IgD-negative memory B cell (primary cell): Measurements from ENCODE around the gene TPM1. TPM values are rescaled to one million over a fixed set of nuclear protein-coding genes. Genes with fewer than 3 reads are reported as not detected.

Experiments used
- H3K27ac Mint-ChIP-seq, 3 donors: one replicate each; pipeline ENCODE4 v1.8.0; 2020 to 2022; ENCODE audit warnings: mild to moderate bottlenecking in 3 of 3, mixed read lengths in 3 of 3, moderate library complexity in 1 of 3
- H3K27me3 Mint-ChIP-seq: one replicate; pipeline ENCODE4 v1.8.0; 2021; ENCODE audit warnings: mixed read lengths
- H3K36me3 Mint-ChIP-seq: one replicate; pipeline ENCODE4 v1.8.0; 2020; ENCODE audit warnings: mild to moderate bottlenecking, mixed read lengths
- H3K4me1 Mint-ChIP-seq, 3 donors: one replicate each; pipeline ENCODE4 v1.8.0; 2020 to 2022; ENCODE audit warnings: mixed read lengths in 3 of 3, mild to moderate bottlenecking in 1 of 3
- H3K4me3 Mint-ChIP-seq, 4 donors: one replicate each; pipeline ENCODE4 v1.8.0; 2020 to 2022; ENCODE audit warnings: mild to moderate bottlenecking in 4 of 4, mixed read lengths in 4 of 4, moderate library complexity in 3 of 4
- H3K9me3 Mint-ChIP-seq, 3 donors: one replicate each; pipeline ENCODE4 v1.8.0; 2020 to 2021; ENCODE audit warnings: mixed read lengths in 3 of 3, mild to moderate bottlenecking in 1 of 3
- polyA plus RNA-seq: library from polyadenylated mRNA; unstranded; fragments of 300-500 nt; fragmentation: Illumina TruSeq; gene quantifications from one replicate; pipeline ENCODE4 v1.2.3, GENCODE V29; 2021

The TPM1 gene
- polyA plus RNA-seq, 1 donor from 2014 or later = 5.4 TPM

- Mint-ChIP-seq H3K9me3 (no peaks in the 10 kb centered on the region), H3K36me3 (peaks cover 20% of the 10 kb centered on the region), H3K27ac (no peak overlapping the region), H3K4me3 (no peak overlapping the region), H3K27me3 (peaks cover 2% of the 10 kb centered on the region), H3K4me1 (peaks cover 0 to 5% (median 2%) of the 10 kb centered on the region in 3 donors)
These were observed 23.7 kb downstream of the TPM1 start for GRCh38 chr15:63066272-63066671.

DNA sequence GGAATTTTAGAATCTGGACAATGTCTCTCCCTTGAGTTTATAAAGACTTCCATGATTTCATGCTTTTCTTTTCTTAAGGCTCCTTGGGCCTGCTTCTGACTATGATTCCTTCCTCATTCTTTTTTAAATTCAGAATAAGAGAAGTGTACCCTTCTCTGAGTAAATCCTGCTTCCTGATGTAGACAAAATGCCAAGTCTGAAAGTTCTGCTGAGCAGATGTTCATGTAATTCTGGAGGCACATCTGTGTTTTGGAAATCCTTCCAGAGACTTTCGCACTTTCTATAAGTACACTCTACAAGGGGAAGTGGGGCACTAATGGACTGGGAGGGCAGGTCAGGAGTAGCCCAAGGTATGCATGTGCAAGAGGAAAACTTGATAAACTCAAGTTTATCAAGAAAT lies 24.8 kb downstream of the TPM1 start:
- Mint-ChIP-seq H3K4me3 (no peak overlapping the region), H3K36me3 (peaks cover 15% of the 10 kb centered on the region), H3K9me3 (no peaks in the 10 kb centered on the region), H3K27ac (no peak overlapping the region), H3K27me3 (peaks cover 2% of the 10 kb centered on the region), H3K4me1 (peaks cover 0 to 5% (median 2%) of the 10 kb centered on the region in 3 donors)

DNA sequence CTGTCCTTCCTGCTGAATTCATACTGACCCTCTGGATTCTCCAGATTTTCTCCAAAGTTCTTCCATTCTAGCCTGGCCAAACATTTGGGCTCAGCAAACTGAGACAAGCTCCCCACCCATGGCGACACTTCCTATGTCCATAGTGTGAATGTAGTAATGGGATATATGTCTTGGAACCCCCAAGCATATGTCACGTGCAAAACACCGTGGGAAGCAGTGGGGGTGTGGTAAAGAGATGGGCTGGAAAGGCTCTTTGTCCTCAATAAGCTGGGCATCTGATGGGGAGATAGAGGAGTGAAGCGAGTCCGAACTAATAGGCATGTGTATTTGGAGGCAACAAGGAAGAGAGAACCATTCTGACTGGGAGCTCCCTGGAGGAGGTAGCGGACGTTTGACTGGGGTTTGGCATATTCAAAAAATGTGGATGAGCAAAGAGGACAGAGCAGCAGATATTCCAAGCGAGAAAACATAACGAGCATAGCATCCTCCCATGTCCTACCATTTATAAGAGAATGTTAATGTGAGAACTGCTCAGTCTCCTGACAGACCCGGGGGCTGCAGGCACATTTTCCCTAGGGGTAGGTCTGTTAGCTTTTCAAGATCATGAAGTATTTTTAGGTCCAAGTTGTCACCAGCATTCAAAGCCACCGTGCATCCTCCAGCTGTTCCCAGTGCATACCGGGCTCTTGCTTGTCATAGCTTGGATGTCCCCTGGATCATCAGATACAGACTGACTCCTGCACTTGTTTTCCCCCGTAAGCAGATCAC lies 25.6 kb downstream of the TPM1 start:
- H3K27ac Mint-ChIP-seq = no peak overlapping the region

DNA sequence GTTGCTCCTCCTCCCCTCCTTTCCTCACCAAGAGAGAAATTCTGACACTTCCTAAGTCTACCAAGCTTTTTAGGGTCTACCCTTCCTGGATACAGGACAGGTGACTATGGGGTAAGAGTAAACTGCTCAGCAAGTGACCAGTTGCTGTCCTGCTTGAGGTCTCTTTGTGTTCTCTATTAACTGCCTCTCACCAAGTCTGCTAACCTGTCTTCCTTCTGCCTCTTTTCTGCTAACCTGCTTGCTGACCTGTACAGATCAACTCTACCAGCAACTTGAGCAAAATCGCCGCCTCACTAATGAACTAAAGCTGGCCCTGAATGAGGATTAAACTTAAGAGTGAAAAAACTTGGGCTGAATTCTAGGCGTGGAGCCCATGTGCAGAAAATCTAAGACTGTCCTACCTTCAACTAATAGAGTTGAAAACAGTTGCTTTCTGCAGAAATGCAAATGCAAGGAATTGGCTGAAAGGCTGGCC lies 27.1 kb downstream of the TPM1 start:
- H3K4me3 Mint-ChIP-seq = no peak overlapping the region
- H3K9me3 Mint-ChIP-seq = no peaks in the 10 kb centered on the region
- H3K27me3 Mint-ChIP-seq = peaks cover 2% of the 10 kb centered on the region
- H3K4me1 Mint-ChIP-seq = peaks cover 0 to 4% (median 2%) of the 10 kb centered on the region in 3 donors
- H3K27ac Mint-ChIP-seq = peak overlapping the region in 1 of 3 donors; percentile 64
- H3K36me3 Mint-ChIP-seq = peaks cover 11% of the 10 kb centered on the region

More for the DNA sequence above, 25.6 kb downstream of the TPM1 start:
- H3K4me3 Mint-ChIP-seq = no peak overlapping the region
- H3K27me3 Mint-ChIP-seq = peaks cover 2% of the 10 kb centered on the region
- peaks cover 15% of the 10 kb centered on the region for H3K36me3 Mint-ChIP-seq
- no peaks in the 10 kb centered on the region for H3K9me3 Mint-ChIP-seq
- H3K4me1 Mint-ChIP-seq = peaks cover 0 to 4% (median 2%) of the 10 kb centered on the region in 3 donors

- no peak overlapping the region for H3K4me3 Mint-ChIP-seq
These were observed 28.2 kb downstream of the TPM1 start for GRCh38 chr15:63070681-63071129.

GRCh38 chr15:63071288-63071909 lies 28.9 kb downstream of the TPM1 start:
- Mint-ChIP-seq H3K4me3 (no peak overlapping the region), H3K27ac (no peak overlapping the region), H3K27me3 (peaks cover 2% of the 10 kb centered on the region), H3K36me3 (peaks cover 11% of the 10 kb centered on the region), H3K9me3 (no peaks in the 10 kb centered on the region), H3K4me1 (peaks cover 0 to 2% (median 2%) of the 10 kb centered on the region in 3 donors)

More at GRCh38 chr15:63070681-63071129, 28.2 kb downstream of the TPM1 start:
- no peak overlapping the region for H3K27ac Mint-ChIP-seq
- H3K27me3 Mint-ChIP-seq = peaks cover 2% of the 10 kb centered on the region
- H3K4me1 Mint-ChIP-seq = peaks cover 0 to 2% (median 2%) of the 10 kb centered on the region in 3 donors
- no peaks in the 10 kb centered on the region for H3K9me3 Mint-ChIP-seq
- H3K36me3 Mint-ChIP-seq = peaks cover 11% of the 10 kb centered on the region

DNA sequence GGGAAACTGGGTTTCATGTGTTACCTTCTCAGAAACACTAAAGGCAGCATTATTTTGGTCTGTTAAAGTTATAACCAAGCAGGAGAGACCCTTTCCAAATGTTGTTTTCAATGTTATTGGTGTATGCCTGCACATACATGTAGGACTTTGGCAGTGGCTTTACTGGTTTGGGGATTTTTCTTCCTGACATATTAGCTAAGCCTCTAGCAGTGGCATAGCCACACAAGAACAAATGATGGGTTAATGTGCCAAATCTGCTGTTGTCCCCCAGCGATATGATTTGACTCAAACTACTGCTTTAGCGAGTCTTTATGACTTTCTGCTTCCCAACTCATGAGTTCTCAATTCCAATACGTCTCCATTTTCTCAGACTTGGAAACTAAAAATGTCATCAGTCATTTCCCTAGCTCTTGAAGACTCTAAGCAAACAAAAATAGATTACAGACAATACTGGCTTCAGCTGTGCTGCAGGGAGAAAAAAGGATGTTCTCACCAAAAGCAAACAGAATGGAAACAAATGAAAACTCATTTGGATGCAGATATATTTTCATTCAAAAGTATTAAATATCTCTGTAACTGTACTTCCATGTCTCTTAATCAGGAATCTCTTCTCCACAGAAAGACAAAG lies 29.6 kb downstream of the TPM1 start:
- H3K27ac Mint-ChIP-seq = no peak overlapping the region
- H3K9me3 Mint-ChIP-seq = no peaks in the 10 kb centered on the region
- H3K4me3 Mint-ChIP-seq = no peak overlapping the region
- H3K4me1 Mint-ChIP-seq = peaks cover 0 to 2% (median 2%) of the 10 kb centered on the region in 3 donors
- peaks cover 11% of the 10 kb centered on the region for H3K36me3 Mint-ChIP-seq
- peaks cover 5% of the 10 kb centered on the region for H3K27me3 Mint-ChIP-seq

DNA sequence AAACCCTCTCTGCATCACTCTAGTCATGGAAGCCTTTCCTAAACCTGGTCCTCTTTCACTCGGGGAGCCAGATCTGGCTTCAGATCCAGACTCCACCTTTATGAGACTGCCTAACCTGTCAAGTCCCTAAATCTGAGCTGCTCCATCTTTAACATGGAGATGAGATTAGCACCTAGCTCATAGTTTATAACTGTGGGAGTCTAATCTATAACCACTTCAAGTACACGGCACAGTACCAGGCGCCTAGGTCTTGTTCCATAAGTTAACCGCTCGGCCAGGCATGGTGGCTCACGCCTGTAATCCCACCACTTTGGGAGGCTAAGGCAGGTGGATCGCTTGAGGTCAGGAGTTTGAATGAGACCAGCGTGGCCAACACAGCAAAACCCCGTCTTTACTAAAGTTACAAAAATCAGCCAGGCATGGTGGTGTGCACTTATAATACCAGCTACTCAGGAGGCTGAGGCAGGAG lies 30.3 kb downstream of the TPM1 start:
- Mint-ChIP-seq H3K4me1 (peaks cover 0 to 2% (median 2%) of the 10 kb centered on the region in 3 donors), H3K27me3 (peaks cover 7% of the 10 kb centered on the region), H3K36me3 (peaks cover 13% of the 10 kb centered on the region), H3K27ac (no peak overlapping the region), H3K9me3 (no peaks in the 10 kb centered on the region), H3K4me3 (no peak overlapping the region)

DNA sequence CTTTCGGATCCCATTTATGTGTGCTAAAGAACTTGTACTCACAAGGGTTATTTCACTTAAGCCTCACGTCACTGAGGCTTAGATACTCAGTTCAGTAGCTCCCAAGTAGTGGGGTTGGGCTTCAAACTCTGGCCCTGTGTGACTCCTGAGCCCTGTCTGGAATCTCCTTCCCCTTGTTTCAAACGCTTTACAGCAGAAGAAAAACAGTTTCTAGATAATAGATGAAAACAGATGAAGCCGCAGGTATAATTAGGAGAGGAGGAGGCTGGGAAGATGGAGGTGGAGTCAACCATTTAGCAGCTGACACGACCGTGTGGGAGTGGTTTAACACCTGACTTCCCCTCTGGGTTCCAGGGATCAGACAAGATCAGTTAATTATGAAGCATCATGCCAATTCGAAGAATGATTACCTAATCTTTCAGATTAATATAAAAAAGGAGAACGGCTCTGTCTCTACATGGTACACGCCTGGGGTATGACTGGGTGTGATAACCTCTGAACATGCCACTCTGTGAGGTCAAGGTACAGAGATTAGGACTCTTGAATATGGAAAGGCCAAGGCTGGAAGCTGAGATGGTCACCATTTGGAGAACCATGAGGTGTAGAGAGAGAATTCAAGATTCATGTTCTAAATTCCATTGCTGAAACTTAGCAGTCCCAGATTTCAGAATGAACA lies 31.1 kb downstream of the TPM1 start:
- no peak overlapping the region for H3K4me3 Mint-ChIP-seq
- peaks cover 0 to 2% (median 2%) of the 10 kb centered on the region in 3 donors for H3K4me1 Mint-ChIP-seq
- peaks cover 10% of the 10 kb centered on the region for H3K36me3 Mint-ChIP-seq
- H3K9me3 Mint-ChIP-seq = no peaks in the 10 kb centered on the region
- peaks cover 8% of the 10 kb centered on the region for H3K27me3 Mint-ChIP-seq
- H3K27ac Mint-ChIP-seq = no peak overlapping the region

DNA sequence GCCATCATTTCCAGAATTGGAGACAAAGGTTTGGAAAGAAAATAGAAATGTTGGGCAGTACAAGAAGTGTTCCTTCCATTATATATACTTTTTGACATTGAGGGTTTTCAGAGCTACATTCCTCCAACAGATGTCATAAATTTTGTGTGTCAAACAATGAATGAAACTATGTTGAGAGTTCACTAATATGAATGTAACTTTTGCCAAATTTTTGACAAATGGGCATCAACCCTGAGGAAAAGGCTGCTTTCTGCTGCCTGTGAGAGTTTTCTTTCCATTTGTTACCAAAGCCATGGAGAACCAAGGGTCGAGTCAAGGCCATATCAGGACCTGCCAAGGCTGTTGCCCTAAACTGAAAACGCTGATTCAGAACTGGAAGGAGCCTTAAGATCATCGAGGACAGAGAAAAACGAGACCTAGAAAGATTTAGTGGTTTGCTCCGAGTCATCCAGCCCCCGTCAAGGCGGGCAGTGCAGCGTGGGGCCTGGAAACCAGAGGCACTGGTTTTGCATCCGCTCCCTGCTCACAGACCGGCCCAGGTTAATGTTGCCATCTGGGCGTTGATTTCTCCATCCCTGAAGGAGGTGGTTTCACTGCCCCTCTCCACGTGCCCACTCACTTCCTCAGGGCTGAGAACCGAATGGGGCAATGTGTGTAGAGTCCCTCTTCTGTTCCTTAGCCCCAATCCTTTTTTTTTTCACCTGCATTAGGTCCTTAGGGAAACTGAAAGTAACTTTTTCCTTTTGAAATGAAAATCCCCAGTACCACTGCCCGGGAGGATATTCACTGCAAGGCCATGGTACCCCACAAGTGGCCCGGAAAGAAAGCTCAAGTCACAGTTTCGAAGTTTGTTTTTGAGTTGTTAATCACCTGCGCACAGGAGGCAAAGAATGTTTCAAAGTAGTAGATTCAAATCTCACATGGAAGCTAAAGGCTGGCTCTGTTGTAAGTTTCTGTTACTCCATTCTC lies 32.8 kb downstream of the TPM1 start:
- Mint-ChIP-seq H3K4me1 (peaks cover 0 to 2% (median 2%) of the 10 kb centered on the region in 3 donors), H3K36me3 (peaks cover 10% of the 10 kb centered on the region), H3K9me3 (no peaks in the 10 kb centered on the region), H3K4me3 (no peak overlapping the region), H3K27ac (no peak overlapping the region), H3K27me3 (peaks cover 15% of the 10 kb centered on the region)

DNA sequence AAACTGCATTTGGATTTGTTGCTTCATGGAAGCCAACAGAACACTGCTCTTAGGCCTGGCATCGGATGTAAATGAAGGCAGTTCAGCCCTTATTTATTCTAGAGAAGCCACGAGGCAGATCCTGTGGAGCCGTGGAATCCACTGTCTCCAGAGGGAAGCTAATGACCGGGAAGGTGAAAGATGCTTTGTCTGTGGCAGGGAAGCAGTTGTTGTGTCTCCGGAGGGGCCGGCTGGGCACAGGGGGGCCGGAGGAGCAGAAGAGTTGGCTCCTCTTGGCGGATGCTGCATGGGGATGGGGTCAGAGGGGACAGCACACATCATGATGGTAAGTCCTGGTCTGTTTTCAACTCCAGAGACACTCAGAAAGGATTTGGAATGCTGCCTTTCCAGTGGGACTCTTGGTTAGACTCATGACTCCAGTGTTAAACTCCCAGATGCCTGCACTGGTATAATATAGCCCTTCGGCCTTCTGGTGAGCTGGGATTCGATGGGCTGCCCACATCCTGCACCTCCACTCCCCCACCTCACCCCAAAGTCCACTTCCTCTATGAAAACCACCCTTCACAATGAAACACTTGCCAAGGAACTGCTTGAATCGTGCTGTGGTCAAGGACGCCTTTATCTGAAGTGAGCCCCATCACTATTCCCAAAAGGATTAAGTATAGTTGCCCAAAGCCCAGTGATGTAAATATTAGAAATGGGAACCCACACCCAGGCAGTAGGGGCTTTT lies 33.6 kb downstream of the TPM1 start:
- H3K27ac Mint-ChIP-seq = no peak overlapping the region
- peaks cover 17% of the 10 kb centered on the region for H3K27me3 Mint-ChIP-seq
- H3K4me3 Mint-ChIP-seq = no peak overlapping the region
- H3K36me3 Mint-ChIP-seq = peaks cover 6% of the 10 kb centered on the region
- no peaks in the 10 kb centered on the region for H3K9me3 Mint-ChIP-seq
- H3K4me1 Mint-ChIP-seq = peaks cover 0 to 2% (median 2%) of the 10 kb centered on the region in 3 donors

DNA sequence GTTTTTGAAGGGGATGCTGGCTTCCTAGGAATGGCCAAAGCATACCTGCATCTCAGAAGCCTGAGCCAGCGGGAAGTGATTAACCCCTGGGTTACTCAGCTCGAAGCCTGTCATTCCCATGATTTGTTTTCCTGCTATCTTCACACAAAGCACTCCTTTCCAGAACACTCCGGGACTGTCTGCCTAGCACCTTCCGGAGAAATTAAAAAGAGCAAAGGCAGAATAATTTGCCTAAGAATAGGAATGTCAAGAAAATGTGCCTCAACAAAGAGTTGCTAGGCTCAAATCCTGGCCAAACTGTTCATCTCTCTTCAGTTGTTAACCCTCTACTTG lies 34.1 kb downstream of the TPM1 start:
- Mint-ChIP-seq H3K27me3 (peaks cover 17% of the 10 kb centered on the region), H3K27ac (no peak overlapping the region), H3K4me1 (peaks cover 0 to 2% (median 2%) of the 10 kb centered on the region in 3 donors), H3K4me3 (no peak overlapping the region), H3K9me3 (no peaks in the 10 kb centered on the region), H3K36me3 (peaks cover 6% of the 10 kb centered on the region)

DNA sequence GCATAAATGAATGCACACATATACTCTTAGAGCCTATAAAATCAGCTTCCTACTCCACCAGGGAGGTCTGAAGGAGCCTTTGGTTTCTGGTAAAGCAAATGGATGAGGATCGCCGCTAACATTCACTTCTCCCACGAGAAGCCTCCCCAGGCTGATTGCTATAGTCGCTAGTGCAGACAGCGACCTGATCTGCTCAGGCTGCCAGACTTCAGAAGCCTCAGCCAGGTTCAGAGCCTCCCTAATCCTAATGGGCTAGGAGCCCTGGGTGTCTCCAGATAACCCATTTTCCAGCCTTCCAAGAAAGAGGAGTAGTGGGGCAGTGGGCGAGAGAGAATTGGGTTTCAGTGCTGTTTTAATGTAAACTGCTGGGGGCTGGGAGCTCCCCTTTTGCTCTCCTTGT lies 35.4 kb downstream of the TPM1 start:
- peaks cover 6% of the 10 kb centered on the region for H3K36me3 Mint-ChIP-seq
- peak overlapping the region in 1 of 4 donors; percentile 18 for H3K4me3 Mint-ChIP-seq
- H3K4me1 Mint-ChIP-seq = peaks cover 0 to 2% (median 2%) of the 10 kb centered on the region in 3 donors
- no peaks in the 10 kb centered on the region for H3K9me3 Mint-ChIP-seq
- peaks cover 17% of the 10 kb centered on the region for H3K27me3 Mint-ChIP-seq
- no peak overlapping the region for H3K27ac Mint-ChIP-seq
